PC-9 (cell line): ENCODE measurements around the gene UBE3A. TPM values are rescaled to one million over a fixed set of nuclear protein-coding genes. Genes with fewer than 3 reads are reported as not detected.

Experiments
- BruUV-seq: library from RNA; stranded (reverse); fragments of 400-500 nt; replicated peaks from 2 replicates; lab custom pipeline; 2021; lab: Mats Ljungman, UMichigan
- CTCF ChIA-PET: fragments of 300-600 bp; sonication (Branson Sonifier 250); formaldehyde crosslinking; loops from one replicate; lab custom pipeline; 2022; ENCODE audit warnings: antibody characterized with exemption; lab: Charles Lee
- POLR2A ChIA-PET: fragments of 300-600 bp; sonication (Branson Sonifier 250); formaldehyde crosslinking; loops from one replicate; lab custom pipeline; 2022; ENCODE audit warnings: antibody characterized with exemption; ENCODE audit not compliant: unreplicated experiment; lab: Charles Lee
- DNase-seq, 2 experiments: peaks; one replicate each; pipeline versions ENCODE4 v3.0.0 to v3.0.0-alpha.2; 2015 to 2022; ENCODE audit warnings: mixed read lengths in 1 of 2
- H2AFZ ChIP-seq: fragments of 200-600 bp; sonication (generic); 2 replicates; pipeline ENCODE4 v1.8.1; 2017; ENCODE audit warnings: antibody characterized with exemption
- H3F3A ChIP-seq: fragments of 200-600 bp; sonication (generic); 2 replicates; pipeline ENCODE4 v1.8.1; 2017; ENCODE audit warnings: antibody characterized with exemption, mild to moderate bottlenecking, low read depth; ENCODE audit not compliant: insufficient read depth
- H3K27ac ChIP-seq: fragments of 200-600 bp; sonication (generic); 2 replicates; pipeline ENCODE4 v1.6.1; 2016; ENCODE audit warnings: mixed run types
- H3K27me3 ChIP-seq: fragments of 200-600 bp; sonication (generic); 2 replicates; pipeline ENCODE4 v1.6.1; 2016; ENCODE audit warnings: low read depth, mixed run types; ENCODE audit not compliant: insufficient read depth
- H3K36me3 ChIP-seq: fragments of 200-600 bp; sonication (generic); 2 replicates; pipeline ENCODE4 v1.6.1; 2016; ENCODE audit warnings: low read depth, mixed run types
- H3K4me1 ChIP-seq: fragments of 200-600 bp; sonication (generic); replicated peaks from 2 replicates; pipeline ENCODE4 v1.6.1; 2016; ENCODE audit warnings: mixed run types; ENCODE audit not compliant: insufficient read depth
- H3K4me2 ChIP-seq: fragments of 200-600 bp; sonication (generic); 2 replicates; pipeline ENCODE4 v1.6.1; 2017; ENCODE audit warnings: mixed run types
- H3K4me3 ChIP-seq: fragments of 200-600 bp; sonication (generic); 2 replicates; pipeline ENCODE4 v1.6.1; 2016; ENCODE audit warnings: mixed run types
- H3K79me2 ChIP-seq: fragments of 200-600 bp; sonication (generic); 2 replicates; pipeline ENCODE4 v1.6.1; 2017; ENCODE audit warnings: low read depth, mixed run types
- H3K9me2 ChIP-seq: fragments of 200-600 bp; sonication (generic); 2 replicates; pipeline ENCODE4 v1.8.1; 2017; ENCODE audit warnings: mild to moderate bottlenecking; ENCODE audit not compliant: insufficient read depth
- H3K9me3 ChIP-seq: fragments of 200-600 bp; sonication (generic); 2 replicates; pipeline ENCODE4 v1.8.1; 2016; ENCODE audit warnings: low read depth; ENCODE audit not compliant: insufficient read depth
- H4K20me1 ChIP-seq: fragments of 200-600 bp; sonication (generic); 2 replicates; pipeline ENCODE4 v1.8.1; 2017; ENCODE audit not compliant: insufficient read depth
- EZH2 ChIP-seq: fragments of 200-600 bp; sonication (generic); IDR thresholded peaks from 2 replicates; pipeline ENCODE4 v1.8.0; 2017; ENCODE audit warnings: antibody characterized with exemption, low read depth
- intact Hi-C: fragments of 100-400 bp; cut with micrococcal nuclease; formaldehyde crosslinking; loops from one replicate; pipeline ENCODE4 v1.10.0; 2022; ENCODE audit not compliant: unreplicated experiment
- total RNA-seq: library from RNA; stranded (reverse); gene quantifications from 2 replicates; pipeline ENCODE4 v1.2.3, GENCODE V29; 2021
- TF ChIP-seq, protein P1 (sequence below): fragments of 200-600 bp; sonication (generic); conservative IDR thresholded peaks from 2 replicates; pipeline ENCODE4 v1.6.1; 2017; ENCODE audit warnings: mixed run types, antibody characterized with exemption, mild to moderate bottlenecking, moderate library complexity

The UBE3A gene
- total RNA-seq, 1 experiment from 2014 or later = 65.2 TPM

DNA sequence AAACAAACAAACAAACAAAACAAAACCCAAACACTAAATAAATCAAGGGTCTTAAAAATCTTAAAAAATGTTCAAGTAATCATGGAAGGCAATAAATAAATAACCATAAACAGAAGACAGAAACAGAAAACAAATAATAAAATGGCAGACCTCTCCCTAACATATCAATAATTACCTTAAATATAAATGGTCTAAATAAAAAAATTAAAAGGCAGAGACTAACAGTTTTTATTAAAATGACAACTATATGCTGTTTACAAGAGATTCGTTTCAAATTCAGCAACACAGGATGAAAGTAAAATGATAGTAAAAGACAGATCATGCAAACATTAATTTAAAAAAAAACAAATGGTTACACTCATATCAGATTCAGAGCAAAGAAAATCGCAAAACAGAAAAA is 91.1 kb downstream of the UBE3A start:
- Histone ChIP-seq H3K9me3 (no peaks in the 10 kb centered on the region; the same call in 1 of the 2 replicates), H3K4me3 (no peak overlapping the region), H3K9me2 (no peaks in the 10 kb centered on the region), H4K20me1 (no peaks in the 10 kb centered on the region; the same call in 1 of the 2 replicates), H3K27me3 (no peaks in the 10 kb centered on the region), H3K4me2 (no peak overlapping the region), H2AFZ (no peak overlapping the region), H3F3A (no peaks in the 10 kb centered on the region), H3K36me3 (0 out of 2 replicates have a peak, but pooled peaks cover 2% of the 10 kb centered on the region), H3K4me1 (no peaks in the 10 kb centered on the region), H3K27ac (no peak overlapping the region), H3K79me2 (no peaks in the 10 kb centered on the region)
- ChIA-PET POLR2A (no interaction called here), CTCF (no interaction called here)
- intact Hi-C loops = no loop called here
- no peak for DNase-seq
- BruUV-seq = no TSS peak
- no peak for TF ChIP-seq EZH2
- TF ChIP-seq, protein P1, sequence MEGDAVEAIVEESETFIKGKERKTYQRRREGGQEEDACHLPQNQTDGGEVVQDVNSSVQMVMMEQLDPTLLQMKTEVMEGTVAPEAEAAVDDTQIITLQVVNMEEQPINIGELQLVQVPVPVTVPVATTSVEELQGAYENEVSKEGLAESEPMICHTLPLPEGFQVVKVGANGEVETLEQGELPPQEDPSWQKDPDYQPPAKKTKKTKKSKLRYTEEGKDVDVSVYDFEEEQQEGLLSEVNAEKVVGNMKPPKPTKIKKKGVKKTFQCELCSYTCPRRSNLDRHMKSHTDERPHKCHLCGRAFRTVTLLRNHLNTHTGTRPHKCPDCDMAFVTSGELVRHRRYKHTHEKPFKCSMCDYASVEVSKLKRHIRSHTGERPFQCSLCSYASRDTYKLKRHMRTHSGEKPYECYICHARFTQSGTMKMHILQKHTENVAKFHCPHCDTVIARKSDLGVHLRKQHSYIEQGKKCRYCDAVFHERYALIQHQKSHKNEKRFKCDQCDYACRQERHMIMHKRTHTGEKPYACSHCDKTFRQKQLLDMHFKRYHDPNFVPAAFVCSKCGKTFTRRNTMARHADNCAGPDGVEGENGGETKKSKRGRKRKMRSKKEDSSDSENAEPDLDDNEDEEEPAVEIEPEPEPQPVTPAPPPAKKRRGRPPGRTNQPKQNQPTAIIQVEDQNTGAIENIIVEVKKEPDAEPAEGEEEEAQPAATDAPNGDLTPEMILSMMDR = no peak

DNA sequence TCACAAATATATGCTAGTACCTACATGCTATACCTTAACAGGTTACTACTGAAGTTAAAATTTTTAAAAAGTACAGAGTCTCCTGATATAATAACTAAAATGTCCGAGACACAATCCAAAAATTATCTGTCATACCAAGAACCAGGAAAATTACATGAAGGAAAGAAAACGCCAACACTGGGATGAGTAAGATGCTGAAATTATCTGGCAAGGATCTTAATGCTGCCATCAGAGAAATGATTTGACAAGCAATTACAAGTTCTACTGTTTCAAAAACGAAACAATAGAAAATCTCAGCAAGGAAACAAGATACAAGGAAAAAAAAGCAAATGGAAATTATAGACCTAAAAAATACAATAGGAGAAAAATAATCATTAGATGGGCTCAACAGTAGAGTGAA is 92.5 kb downstream of the UBE3A start:
- H3K79me2 ChIP-seq = no peaks in the 10 kb centered on the region
- H3K4me2 ChIP-seq = no peak overlapping the region
- intact Hi-C loops = no loop called here
- CTCF ChIA-PET = no interaction called here
- H3K4me3 ChIP-seq = no peak overlapping the region
- POLR2A ChIA-PET = no interaction called here
- BruUV-seq = no TSS peak
- no peaks in the 10 kb centered on the region; the same call in 1 of the 2 replicates for H3K9me3 ChIP-seq
- TF ChIP-seq EZH2 = no peak
- TF ChIP-seq, protein P1 = no peak
- H3K36me3 ChIP-seq = 0 out of 2 replicates have a peak, but pooled peaks cover 2% of the 10 kb centered on the region
- DNase-seq = no peak
- H4K20me1 ChIP-seq = no peaks in the 10 kb centered on the region; the same call in 1 of the 2 replicates
- no peak overlapping the region for H3K27ac ChIP-seq
- H3K9me2 ChIP-seq = no peaks in the 10 kb centered on the region
- no peaks in the 10 kb centered on the region for H3K27me3 ChIP-seq
- H3K4me1 ChIP-seq = no peaks in the 10 kb centered on the region
- no peaks in the 10 kb centered on the region for H3F3A ChIP-seq
- no peak overlapping the region for H2AFZ ChIP-seq

DNA sequence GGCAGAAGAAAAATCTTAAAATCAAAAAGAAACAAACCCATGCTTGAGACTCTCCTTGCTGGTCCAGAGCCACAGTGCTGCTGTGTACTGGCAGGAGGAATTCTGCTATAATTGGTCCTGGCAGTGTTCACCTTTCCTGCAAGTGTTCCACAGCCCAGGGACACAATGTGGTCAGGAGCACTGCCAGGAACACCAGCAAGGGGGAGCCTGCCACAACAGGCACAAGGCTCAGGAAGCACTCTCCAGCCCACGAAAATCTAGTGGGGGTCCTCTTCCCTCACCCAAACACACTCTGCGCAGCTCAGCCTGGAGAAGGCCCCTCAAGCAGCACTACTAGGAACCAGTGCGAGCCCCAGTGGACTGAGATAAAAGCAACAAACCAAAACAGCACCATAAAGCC is 92.9 kb downstream of the UBE3A start:
- H2AFZ ChIP-seq = no peak overlapping the region
- no peak overlapping the region for H3K4me3 ChIP-seq
- ChIA-PET CTCF (no interaction called here), POLR2A (no interaction called here)
- H3K9me2 ChIP-seq = no peaks in the 10 kb centered on the region
- H3K9me3 ChIP-seq = no peaks in the 10 kb centered on the region; the same call in 1 of the 2 replicates
- H3K36me3 ChIP-seq = 0 out of 2 replicates have a peak, but pooled peaks cover 2% of the 10 kb centered on the region
- no peak overlapping the region for H3K4me2 ChIP-seq
- DNase-seq = no peak
- H3K27ac ChIP-seq = no peak overlapping the region
- intact Hi-C loops = no loop called here
- H3K79me2 ChIP-seq = no peaks in the 10 kb centered on the region
- no peak for TF ChIP-seq EZH2
- TF ChIP-seq, protein P1 = no peak
- H3K27me3 ChIP-seq = no peaks in the 10 kb centered on the region
- H3F3A ChIP-seq = no peaks in the 10 kb centered on the region
- H4K20me1 ChIP-seq = no peaks in the 10 kb centered on the region; the same call in 1 of the 2 replicates
- BruUV-seq = no TSS peak
- no peaks in the 10 kb centered on the region for H3K4me1 ChIP-seq
